ENCODE results near the gene PAQR5.

GRCh38 chr15:69446953-69447352, 148.2 kb downstream of the PAQR5 start:
- TF ChIP-seq CTCF (IDR thresholded peaks at IDR 0.05) (no peak), POLR2A (IDR thresholded peaks at IDR 0.05) (no peak)

All from lower leg skin (tissue), 3 donors.